GM12878 (cell line): ENCODE data around the gene ARMC9. TPM values are rescaled to one million over a fixed set of nuclear protein-coding genes. Genes with fewer than 3 reads are reported as not detected.

Experiments used
- ATAC-seq: fragments of 200-7000 bp; cut with Tn5 transposase; 3 replicates; pipeline ENCODE4 v1.9.1; 2020; ENCODE audit warnings: mild to moderate bottlenecking, moderate library complexity
- BruUV-seq: library from RNA; stranded (reverse); fragments of 400-500 nt; replicated peaks from 2 replicates; lab custom pipeline; 2021; lab: Mats Ljungman, UMichigan
- CTCF ChIA-PET: fragments of 300-600 bp; sonication (Branson Sonifier 250); formaldehyde crosslinking; extraction: SDS; loops from one replicate; lab custom pipeline; 2021; ENCODE audit warnings: inconsistent platforms; lab: Yijun Ruan, JAX
- POLR2A ChIA-PET: fragments of 350-600 bp; formaldehyde crosslinking; extraction: SDS; loops from one replicate; lab custom pipeline; 2021; ENCODE audit warnings: inconsistent platforms; lab: Charles Lee
- RAD21 ChIA-PET: fragments of 300-600 bp; sonication (Branson Sonifier 250); formaldehyde crosslinking; loops from one replicate; lab custom pipeline; 2023; ENCODE audit warnings: antibody characterized with exemption; ENCODE audit not compliant: unreplicated experiment; lab: Charles Lee
- SMC1A ChIA-PET: fragments of 300-600 bp; sonication (Branson Sonifier 250); formaldehyde crosslinking; loops from one replicate; lab custom pipeline; 2023; ENCODE audit not compliant: unreplicated experiment, uncharacterized antibody; lab: Charles Lee
- DNase-seq: peaks from one replicate; pipeline ENCODE4 v3.0.0-alpha.2; 2011; ENCODE audit warnings: low read depth, low spot score
- FAIRE-seq: peaks from 3 replicates; lab custom pipeline; 2011; peaks lifted over from hg19 to GRCh38; lab: Jason Lieb, UNC
- H2AFZ ChIP-seq: 2 replicates; pipeline ENCODE4 v1.6.0; 2011; ENCODE audit warnings: low read depth, low read length, control low read depth; ENCODE audit not compliant: control insufficient read depth
- H3K27ac ChIP-seq: 2 replicates; pipeline ENCODE4 v1.5.1; 2011; ENCODE audit warnings: control low read depth; ENCODE audit not compliant: control insufficient read depth, insufficient read depth
- H3K27me3 ChIP-seq, 2 experiments: replicated peaks in 1 of 2; 2 replicates each; pipeline versions ENCODE4 v1.6.0 to v1.6.1; 2011; ENCODE audit warnings: low read length in 1 of 2; ENCODE audit not compliant: control insufficient read depth in 2 of 2, insufficient read depth in 2 of 2
- H3K36me3 ChIP-seq, 2 experiments: 2 replicates each; pipeline ENCODE4 v1.5.1; 2011; ENCODE audit warnings: low read length in 1 of 2; ENCODE audit not compliant: control insufficient read depth in 2 of 2, insufficient read depth in 2 of 2
- H3K4me1 ChIP-seq: 2 replicates; pipeline ENCODE4 v1.6.1; 2011; ENCODE audit warnings: mild to moderate bottlenecking, low read length, moderate library complexity, mixed read lengths; ENCODE audit not compliant: control insufficient read depth, insufficient read depth
- H3K4me2 ChIP-seq: 2 replicates; pipeline ENCODE4 v1.6.0; 2011; ENCODE audit warnings: control low read depth; ENCODE audit not compliant: control insufficient read depth, insufficient read depth
- H3K4me3 ChIP-seq: fragments of 200-600 bp; sonication (generic); 2 replicates; pipeline ENCODE4 v1.5.1; 2016
- H3K79me2 ChIP-seq: 2 replicates; pipeline ENCODE4 v1.6.0; 2011; ENCODE audit warnings: low read length; ENCODE audit not compliant: control insufficient read depth, insufficient read depth
- H3K9ac ChIP-seq: 2 replicates; pipeline ENCODE4 v1.8.0; 2011; ENCODE audit warnings: low read length, control low read depth, mixed read lengths; ENCODE audit not compliant: control insufficient read depth, insufficient read depth
- H3K9me3 ChIP-seq: replicated peaks from 3 replicates; pipeline ENCODE4 v1.5.1; 2011; ENCODE audit warnings: mild to moderate bottlenecking, low read length; ENCODE audit not compliant: control insufficient read depth, insufficient read depth
- H4K20me1 ChIP-seq: 2 replicates; pipeline ENCODE4 v1.6.0; 2011; ENCODE audit not compliant: control insufficient read depth, insufficient read depth
- NFIC ChIP-seq: IDR thresholded peaks from 2 replicates; pipeline ENCODE4 v1.6.1; 2012; ENCODE audit warnings: low read depth, mild to moderate bottlenecking, inconsistent platforms, low read length, moderate library complexity
- SREBF2 ChIP-seq: IDR thresholded peaks from 2 replicates; pipeline ENCODE4 v1.6.1; 2012; ENCODE audit warnings: mild to moderate bottlenecking, low read length
- ZBTB40 ChIP-seq: fragments of 450-650 bp; IDR thresholded peaks from 2 replicates; pipeline ENCODE4 v1.6.1; 2016; ENCODE audit warnings: mild to moderate bottlenecking, moderate library complexity, borderline replicate concordance
- WGBS: methylation state at CpG from one replicate; pipeline ENCODE4 v1.1.6; 2016; ENCODE audit warnings: low lambda C conversion rate; ENCODE audit not compliant: insufficient replicate concordance, insufficient coverage; ENCODE audit errors: missing lambda C conversion rate; 5-methylcytosine and 5-hydroxymethylcytosine counted together
- in situ Hi-C: fragments of 300-500 bp; cut with MboI; formaldehyde crosslinking; loops from 9 replicates; pipeline ENCODE4 v1.14.3; 2018; ENCODE audit warnings: mixed read lengths
- intact Hi-C: fragments of 100-400 bp; cut with micrococcal nuclease; formaldehyde crosslinking; loops from one replicate; pipeline ENCODE4 v1.14.2; 2022; ENCODE audit not compliant: unreplicated experiment
- polyA plus RNA-seq, 11 experiments: library from polyadenylated mRNA; depleted of rRNA in 4 of 11; unstranded in 6 of 11; stranded (reverse) in 5 of 11; fragments of >200 nt; fragmentation: Nextera tagmentation in 4 of 11; fragmentation: Illumina TruSeq in 1 of 11; extraction: Ambion mirVana in 4 of 11; extraction: Trizol in 1 of 11; gene quantifications; 1 replicate in 1 of 11; 2 replicates in 10 of 11; pipeline versions ENCODE4 v1.2.1 to v1.2.3, GENCODE V29; 2011 to 2016; ENCODE audit warnings: inconsistent platforms in 2 of 11, missing spikeins in 2 of 11, low read depth in 1 of 11
- total RNA-seq, 4 experiments: library from RNA; depleted of rRNA in 3 of 4; stranded (reverse); fragments of >200 nt in 3 of 4; fragmentation: Illumina TruSeq in 1 of 4; extraction: Trizol in 1 of 4; gene quantifications; 2 replicates each; pipeline versions ENCODE4 v1.2.1 to v1.2.3, GENCODE V29; 2013 to 2021
- TF ChIP-seq, protein P1 (sequence below): IDR thresholded peaks from 2 replicates; pipeline ENCODE4 v1.6.1; 2012; ENCODE audit warnings: low read depth, low read length, improper control_type of control experiment

The ARMC9 gene
- total and polyA plus RNA-seq, 10 of the 15 experiments (the other 5 are each of a cell fraction or from before 2014, with no cell fraction given): 3.8 to 21.8 (median 10.4) TPM

- ChIA-PET CTCF (interaction anchor here (0.7 to 12.3 kb wide), 13 partner anchors 17 to 309 kb away, joined by 3 to 234 read pairs (median 4); partner anchors contain the start of genes HTR2B and NCL), POLR2A (interaction anchor here (1.1 kb wide), 1 partner anchor 38 kb away, joined by 3 read pairs; no protein-coding TSS in a partner anchor)
- no peaks in the 10 kb centered on the region for H3K36me3 ChIP-seq
- no peaks in the 10 kb centered on the region; the same call in 1 of the 2 replicates for H4K20me1 ChIP-seq
- ATAC-seq (no peak), DNase-seq (no peak)
- 79% methylated on average over 3 of the region's 3 CpGs for WGBS
- in situ Hi-C loops: loop anchor here (5.0 kb wide), 1 partner anchor 304 kb away; no protein-coding TSS in a partner anchor
- no TSS peak for BruUV-seq
- no peak overlapping the region for H2AFZ ChIP-seq
- no peak for TF ChIP-seq SREBF2
- TF ChIP-seq, protein P1, sequence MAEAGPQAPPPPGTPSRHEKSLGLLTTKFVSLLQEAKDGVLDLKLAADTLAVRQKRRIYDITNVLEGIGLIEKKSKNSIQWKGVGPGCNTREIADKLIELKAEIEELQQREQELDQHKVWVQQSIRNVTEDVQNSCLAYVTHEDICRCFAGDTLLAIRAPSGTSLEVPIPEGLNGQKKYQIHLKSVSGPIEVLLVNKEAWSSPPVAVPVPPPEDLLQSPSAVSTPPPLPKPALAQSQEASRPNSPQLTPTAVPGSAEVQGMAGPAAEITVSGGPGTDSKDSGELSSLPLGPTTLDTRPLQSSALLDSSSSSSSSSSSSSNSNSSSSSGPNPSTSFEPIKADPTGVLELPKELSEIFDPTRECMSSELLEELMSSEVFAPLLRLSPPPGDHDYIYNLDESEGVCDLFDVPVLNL: no peak
- no peak for TF ChIP-seq ZBTB40
- TF ChIP-seq NFIC: no peak
- TF ChIP-seq, all 136 proteins: peak for 0
- H3K27ac ChIP-seq: no peak overlapping the region
- H3K9ac ChIP-seq: no peak overlapping the region
- H3K4me1 ChIP-seq: peaks cover 2% of the 10 kb centered on the region
- no peaks in the 10 kb centered on the region for H3K27me3 ChIP-seq
- no peak overlapping the region for H3K4me3 ChIP-seq
- H3K4me2 ChIP-seq: no peak overlapping the region
- H3K79me2 ChIP-seq: no peaks in the 10 kb centered on the region
- ChIA-PET RAD21 (interaction anchor here (0.9 to 4.2 kb wide), 4 partner anchors 41 to 307 kb away, joined by 3 to 16 read pairs (median 4); no protein-coding TSS in a partner anchor), SMC1A (interaction anchor here (0.6 to 4.3 kb wide), 5 partner anchors 11 to 307 kb away, joined by 3 to 32 read pairs (median 4); no protein-coding TSS in a partner anchor)
- peaks cover 6% of the 10 kb centered on the region; the same call in 2 of the 3 replicates for H3K9me3 ChIP-seq
- no peak for FAIRE-seq
- intact Hi-C loops: loop anchor here (5.0 kb wide), 1 partner anchor 584 kb away; no protein-coding TSS in a partner anchor
Observed at GRCh38 chr2:231411237-231411636, 212.8 kb downstream of the ARMC9 start.
